PFSK-1 (cell line): ENCODE measurements around the gene MRPL16.

ENCODE experiments used
- FOXP2 ChIP-seq: optimal IDR thresholded peaks from 2 replicates; pipeline ENCODE3; 2011; ENCODE audit warnings: borderline replicate concordance, control low read depth, inconsistent platforms; ENCODE audit not compliant: insufficient read depth; ENCODE audit errors: extremely low read length, extremely low read depth
- POLR2AphosphoS5 ChIP-seq: IDR thresholded peaks from 2 replicates; pipeline ENCODE4 v1.6.1; 2012; ENCODE audit warnings: low read depth, mild to moderate bottlenecking, control low read depth, low read length, moderate library complexity
- REST ChIP-seq, 2 experiments: IDR thresholded peaks; 2 replicates each; pipeline versions ENCODE4 v1.6.1 to v1.8.0; 2011 to 2012; ENCODE audit warnings: low read depth in 2 of 2, low read length in 2 of 2, control low read depth in 1 of 2, inconsistent platforms in 1 of 2, mild to moderate bottlenecking in 1 of 2, moderate library complexity in 1 of 2; ENCODE audit not compliant: insufficient read depth in 1 of 2
- SIN3A ChIP-seq: IDR thresholded peaks from 2 replicates; pipeline ENCODE4 v1.6.1; 2012; ENCODE audit warnings: mild to moderate bottlenecking, low read length, moderate library complexity, borderline replicate concordance; ENCODE audit not compliant: insufficient read depth
- TAF1 ChIP-seq: IDR thresholded peaks from 2 replicates; pipeline ENCODE4 v1.6.1; 2012; ENCODE audit warnings: low read length, control low read depth, borderline replicate concordance; ENCODE audit not compliant: insufficient read depth

Gene MRPL16

GRCh38 chr11:59767225-59767611 lies 43.4 kb downstream of the MRPL16 start:
- TF ChIP-seq POLR2AphosphoS5, result no peak
- no peak for TF ChIP-seq TAF1
- TF ChIP-seq SIN3A, result no peak
- no peak for TF ChIP-seq FOXP2
- TF ChIP-seq REST (IDR thresholded peaks at IDR 0.05; ENCODE audit: insufficient read depth in 1 of 2, low read depth in 2 of 2, low read length in 2 of 2), result no peak

GRCh38 chr11:59766542-59767224 lies 43.9 kb downstream of the MRPL16 start:
- TF ChIP-seq SIN3A (no peak), POLR2AphosphoS5 (no peak), REST (IDR thresholded peaks at IDR 0.05; ENCODE audit: insufficient read depth in 1 of 2, low read depth in 2 of 2, low read length in 2 of 2) (no peak), TAF1 (no peak), FOXP2 (no peak)

- TF ChIP-seq TAF1, result no peak
- TF ChIP-seq POLR2AphosphoS5, result no peak
- TF ChIP-seq REST (IDR thresholded peaks at IDR 0.05; ENCODE audit: insufficient read depth in 1 of 2, low read depth in 2 of 2, low read length in 2 of 2), result no peak
- TF ChIP-seq SIN3A, result no peak
- no peak for TF ChIP-seq FOXP2
Measured at GRCh38 chr11:59765068-59765735, 45.4 kb downstream of the MRPL16 start.

GRCh38 chr11:59761993-59762392 lies 48.6 kb downstream of the MRPL16 start:
- TF ChIP-seq POLR2AphosphoS5, result no peak

- no peak for TF ChIP-seq POLR2AphosphoS5
- no peak for TF ChIP-seq SIN3A
- no peak for TF ChIP-seq REST (IDR thresholded peaks at IDR 0.05; ENCODE audit: insufficient read depth in 1 of 2, low read depth in 2 of 2, low read length in 2 of 2)
- TF ChIP-seq FOXP2, result no peak
- no peak for TF ChIP-seq TAF1
Measured at GRCh38 chr11:59760771-59761170, 49.8 kb downstream of the MRPL16 start.
